Testis (tissue), 2 donors: Measurements from ENCODE around the gene TIPARP.

ENCODE experiments used
- CTCF ChIP-seq, 3 experiments: fragments of 450-650 bp in 2 of 3; fragments of 200-600 bp in 1 of 3; sonication (generic) in 1 of 3; IDR thresholded peaks; one replicate each; pipeline ENCODE4 v1.5.1; 2016 to 2019; ENCODE audit warnings: antibody characterized with exemption in 3 of 3, mild to moderate bottlenecking in 2 of 3, moderate library complexity in 1 of 3
- POLR2A ChIP-seq: fragments of 450-650 bp; IDR thresholded peaks from one replicate; pipeline ENCODE4 v1.6.1; 2017; ENCODE audit warnings: antibody characterized with exemption, mild to moderate bottlenecking, moderate library complexity

- TF ChIP-seq CTCF (IDR thresholded peaks at IDR 0.05) = no peak
- TF ChIP-seq POLR2A = no peak
Observed at GRCh38 chr3:156668073-156668763, 6.2 kb upstream of the TIPARP start.
